Endothelial cell of hepatic sinusoid (primary cell): ENCODE data around the gene FAXDC2.
"Not testable (repeated sequence)": the region's sequence is repeated elsewhere in the genome, so short reads cannot be mapped to it uniquely, and the experiment has no call there.

Source experiments
- in situ Hi-C: cut with HindIII; loops from 2 replicates; pipeline ENCODE4 v1.10.0; 2017; ENCODE audit warnings: low sequenced_read_pairs

FAXDC2 gene

GRCh38 chr5:154862766-154863165 is 12.4 kb upstream of the FAXDC2 start:
- in situ Hi-C loops: no loop called here

- in situ Hi-C loops: no loop called here
Measured at GRCh38 chr5:154861946-154862345, 11.5 kb upstream of the FAXDC2 start.

- in situ Hi-C loops: no loop called here
Measured at GRCh38 chr5:154860765-154861164, 10.4 kb upstream of the FAXDC2 start.

GRCh38 chr5:154860123-154860522 is 9.7 kb upstream of the FAXDC2 start:
- in situ Hi-C loops: no loop called here

GRCh38 chr5:154858972-154859871 is 8.8 kb upstream of the FAXDC2 start:
- in situ Hi-C loops: no loop called here

- in situ Hi-C loops: no loop called here
Measured at GRCh38 chr5:154858297-154858971, 8.0 kb upstream of the FAXDC2 start, which contains the start of gene CNOT8. TSS of gene CNOT8 (plus strand) at chr5:154858627. CDS start at chr5:154863279, 4,652 bp downstream.

GRCh38 chr5:154857530-154858296 is 7.3 kb upstream of the FAXDC2 start:
- in situ Hi-C loops: no loop called here

- in situ Hi-C loops: no loop called here
Measured at GRCh38 chr5:154851351-154851750, 948 bp upstream of the FAXDC2 start.

GRCh38 chr5:154849791-154850201 is 607 bp downstream of the FAXDC2 start:
- in situ Hi-C loops: no loop called here

- in situ Hi-C loops: no loop called here
Measured at GRCh38 chr5:154849264-154849785, 1.1 kb downstream of the FAXDC2 start.

- in situ Hi-C loops: no loop called here
Measured at GRCh38 chr5:154844809-154845208, 5.6 kb downstream of the FAXDC2 start.

GRCh38 chr5:154842689-154843530 is 7.5 kb downstream of the FAXDC2 start:
- in situ Hi-C loops: no loop called here

GRCh38 chr5:154841273-154841661 is 9.1 kb downstream of the FAXDC2 start:
- in situ Hi-C loops: no loop called here

- in situ Hi-C loops: no loop called here
Measured at GRCh38 chr5:154840435-154841272, 9.7 kb downstream of the FAXDC2 start.

GRCh38 chr5:154837009-154837901 is 13.1 kb downstream of the FAXDC2 start:
- in situ Hi-C loops: no loop called here

GRCh38 chr5:154836225-154836624 is 14.2 kb downstream of the FAXDC2 start:
- in situ Hi-C loops: no loop called here

GRCh38 chr5:154835701-154836052 is 14.7 kb downstream of the FAXDC2 start:
- in situ Hi-C loops: not testable (repeated sequence)

GRCh38 chr5:154834053-154834452 is 16.4 kb downstream of the FAXDC2 start:
- in situ Hi-C loops: no loop called here
